ENCODE measurements around the gene SATB1. TPM values are rescaled to one million over a fixed set of nuclear protein-coding genes. Genes with fewer than 3 reads are reported as not detected.
A peak's percentile ranks its signal among the peaks of the same experiment; 100 is the strongest.

Gene SATB1
- total RNA-seq, 1 experiment from 2014 or later: 2.7 TPM

DNA sequence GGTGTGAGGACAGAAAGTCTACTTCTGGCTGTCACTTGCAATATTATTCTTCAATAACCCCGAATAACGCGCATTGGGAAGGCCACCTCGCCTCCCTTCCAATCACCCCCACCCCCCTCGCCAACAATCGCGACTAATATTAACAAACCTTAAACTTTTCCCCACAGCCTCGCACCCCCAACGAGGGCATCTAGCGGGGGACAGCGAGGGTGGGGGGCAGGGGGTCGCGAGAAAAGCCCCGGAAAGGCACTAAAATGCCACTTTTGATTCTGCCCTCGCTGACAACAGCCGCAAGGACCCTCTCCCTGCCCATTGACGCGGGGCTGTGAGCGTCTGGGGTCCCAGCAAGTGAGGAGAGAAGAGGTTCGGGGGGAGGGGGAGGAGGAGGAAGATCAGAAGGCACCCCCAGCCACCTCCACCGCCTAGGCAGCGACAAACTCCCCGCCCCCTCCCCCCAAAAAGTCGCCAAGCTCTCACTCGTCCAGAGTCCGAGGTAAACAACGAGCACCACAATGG is 868 bp downstream of the SATB1 start:
- Histone ChIP-seq H3K4me3 (replicated peaks in 1 of 2; ENCODE audit: low read depth in 1 of 2, low read length in 2 of 2) (peak overlapping the region; percentile 53 to 68), H3K27ac (ENCODE audit: low read depth, low read length) (no peak overlapping the region; the same call in 1 of the 2 replicates), H3K4me1 (ENCODE audit: control insufficient read depth in 1 of 2, insufficient read depth in 2 of 2, low read length in 2 of 2) (peaks cover 0 to 19% of the 10 kb centered on the region in 2 experiments; a peak in 2 of 4 replicates), H4K20me1 (ENCODE audit: insufficient read depth) (no peaks in the 10 kb centered on the region), H2AFZ (ENCODE audit: low read depth, low read length, poor library complexity, severe bottlenecking) (peak overlapping the region; percentile 55), H3K27me3 (ENCODE audit: insufficient read depth, low read length) (peaks cover 36% of the 10 kb centered on the region), H3K9me2 (ENCODE audit: insufficient read depth) (no peaks in the 10 kb centered on the region), H3K9me3 (ENCODE audit: control insufficient read depth in 1 of 2, insufficient read depth in 1 of 2, low read depth in 1 of 2, low read length in 2 of 2) (no peaks in the 10 kb centered on the region), H3K36me3 (ENCODE audit: control insufficient read depth in 1 of 2, insufficient read depth in 2 of 2, low read length in 2 of 2) (no peaks in the 10 kb centered on the region), H3K9ac (ENCODE audit: low read length) (peak overlapping the region; percentile 26), H3K4me2 (ENCODE audit: low read length) (peak overlapping the region; percentile 95), H3K79me2 (ENCODE audit: insufficient read depth, low read length) (no peaks in the 10 kb centered on the region)
- no TSS peak for BruUV-seq (replicated peaks)
- POLR2A ChIA-PET: no interaction called here
- DNase-seq (ENCODE audit: low read depth, low spot score): no peak
- TF ChIP-seq EGR1 (IDR thresholded peaks at IDR 0.05; ENCODE audit: low read depth) (no peak), TCF7L2 (IDR thresholded peaks at IDR 0.05; ENCODE audit: borderline replicate concordance, extremely low read depth, insufficient read depth, insufficient read length) (no peak), RAD21 (IDR thresholded peaks at IDR 0.05; ENCODE audit: low read depth) (no peak), CEBPB (IDR thresholded peaks at IDR 0.05; ENCODE audit: low read depth) (no peak), SIN3A (IDR thresholded peaks at IDR 0.05; ENCODE audit: low read depth) (no peak), ZBTB33 (IDR thresholded peaks at IDR 0.05; ENCODE audit: extremely low read depth, insufficient replicate concordance, low read length) (no peak), POLR2AphosphoS5 (IDR thresholded peaks at IDR 0.05; ENCODE audit: low read depth, low read length) (no peak), ZNF274 (IDR thresholded peaks at IDR 0.05; ENCODE audit: low read depth, low read length) (no peak), JUND (IDR thresholded peaks at IDR 0.05) (no peak), SRF (IDR thresholded peaks at IDR 0.05; ENCODE audit: low read depth) (no peak), POLR2A (IDR thresholded peaks at IDR 0.05; ENCODE audit: borderline replicate concordance, extremely low read depth, insufficient read depth, insufficient read length) (no peak), CBX3 (IDR thresholded peaks at IDR 0.05; ENCODE audit: low read depth) (no peak), FOSL1 (IDR thresholded peaks at IDR 0.05; ENCODE audit: low read depth) (no peak), YY1 (IDR thresholded peaks at IDR 0.05; ENCODE audit: extremely low read depth, insufficient replicate concordance, low read depth, low read length) (no peak)
- TF ChIP-seq, protein P1, sequence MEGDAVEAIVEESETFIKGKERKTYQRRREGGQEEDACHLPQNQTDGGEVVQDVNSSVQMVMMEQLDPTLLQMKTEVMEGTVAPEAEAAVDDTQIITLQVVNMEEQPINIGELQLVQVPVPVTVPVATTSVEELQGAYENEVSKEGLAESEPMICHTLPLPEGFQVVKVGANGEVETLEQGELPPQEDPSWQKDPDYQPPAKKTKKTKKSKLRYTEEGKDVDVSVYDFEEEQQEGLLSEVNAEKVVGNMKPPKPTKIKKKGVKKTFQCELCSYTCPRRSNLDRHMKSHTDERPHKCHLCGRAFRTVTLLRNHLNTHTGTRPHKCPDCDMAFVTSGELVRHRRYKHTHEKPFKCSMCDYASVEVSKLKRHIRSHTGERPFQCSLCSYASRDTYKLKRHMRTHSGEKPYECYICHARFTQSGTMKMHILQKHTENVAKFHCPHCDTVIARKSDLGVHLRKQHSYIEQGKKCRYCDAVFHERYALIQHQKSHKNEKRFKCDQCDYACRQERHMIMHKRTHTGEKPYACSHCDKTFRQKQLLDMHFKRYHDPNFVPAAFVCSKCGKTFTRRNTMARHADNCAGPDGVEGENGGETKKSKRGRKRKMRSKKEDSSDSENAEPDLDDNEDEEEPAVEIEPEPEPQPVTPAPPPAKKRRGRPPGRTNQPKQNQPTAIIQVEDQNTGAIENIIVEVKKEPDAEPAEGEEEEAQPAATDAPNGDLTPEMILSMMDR (IDR thresholded peaks at IDR 0.05 in 2 of 3, conservative IDR thresholded peaks at IDR 0.05 in 1 of 3; ENCODE audit: borderline replicate concordance in 1 of 3, insufficient read depth in 1 of 3, low read depth in 2 of 3, low read length in 2 of 3): no peak
- TF ChIP-seq, protein P2, sequence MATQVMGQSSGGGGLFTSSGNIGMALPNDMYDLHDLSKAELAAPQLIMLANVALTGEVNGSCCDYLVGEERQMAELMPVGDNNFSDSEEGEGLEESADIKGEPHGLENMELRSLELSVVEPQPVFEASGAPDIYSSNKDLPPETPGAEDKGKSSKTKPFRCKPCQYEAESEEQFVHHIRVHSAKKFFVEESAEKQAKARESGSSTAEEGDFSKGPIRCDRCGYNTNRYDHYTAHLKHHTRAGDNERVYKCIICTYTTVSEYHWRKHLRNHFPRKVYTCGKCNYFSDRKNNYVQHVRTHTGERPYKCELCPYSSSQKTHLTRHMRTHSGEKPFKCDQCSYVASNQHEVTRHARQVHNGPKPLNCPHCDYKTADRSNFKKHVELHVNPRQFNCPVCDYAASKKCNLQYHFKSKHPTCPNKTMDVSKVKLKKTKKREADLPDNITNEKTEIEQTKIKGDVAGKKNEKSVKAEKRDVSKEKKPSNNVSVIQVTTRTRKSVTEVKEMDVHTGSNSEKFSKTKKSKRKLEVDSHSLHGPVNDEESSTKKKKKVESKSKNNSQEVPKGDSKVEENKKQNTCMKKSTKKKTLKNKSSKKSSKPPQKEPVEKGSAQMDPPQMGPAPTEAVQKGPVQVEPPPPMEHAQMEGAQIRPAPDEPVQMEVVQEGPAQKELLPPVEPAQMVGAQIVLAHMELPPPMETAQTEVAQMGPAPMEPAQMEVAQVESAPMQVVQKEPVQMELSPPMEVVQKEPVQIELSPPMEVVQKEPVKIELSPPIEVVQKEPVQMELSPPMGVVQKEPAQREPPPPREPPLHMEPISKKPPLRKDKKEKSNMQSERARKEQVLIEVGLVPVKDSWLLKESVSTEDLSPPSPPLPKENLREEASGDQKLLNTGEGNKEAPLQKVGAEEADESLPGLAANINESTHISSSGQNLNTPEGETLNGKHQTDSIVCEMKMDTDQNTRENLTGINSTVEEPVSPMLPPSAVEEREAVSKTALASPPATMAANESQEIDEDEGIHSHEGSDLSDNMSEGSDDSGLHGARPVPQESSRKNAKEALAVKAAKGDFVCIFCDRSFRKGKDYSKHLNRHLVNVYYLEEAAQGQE (IDR thresholded peaks at IDR 0.05; ENCODE audit: low read depth): no peak
- RAD21 ChIA-PET (ENCODE audit: low non-redundant PET in 1 of 2, low total read pairs in 2 of 2, uncharacterized antibody in 2 of 2, unreplicated experiment in 2 of 2): no interaction called here
- peak; percentile 1; the same call in 1 of the 2 replicates for ATAC-seq
- CTCF ChIA-PET: no interaction called here
- intact Hi-C loops (cut with micrococcal nuclease): no loop called here
